ENCODE data around the gene BTG4. TPM values are rescaled to one million over a fixed set of nuclear protein-coding genes. Genes with fewer than 3 reads are reported as not detected.

BTG4 gene
- total RNA-seq, 1 donor from 2014 or later: not detected

GRCh38 chr11:111456859-111457730, 55.1 kb downstream of the BTG4 start:
- DNase-seq (ENCODE audit: low spot score): no peak

GRCh38 chr11:111456086-111456858, 55.9 kb downstream of the BTG4 start:
- no peak for ATAC-seq
- no peak for DNase-seq (ENCODE audit: low spot score)

More at GRCh38 chr11:111456859-111457730, 55.1 kb downstream of the BTG4 start:
- no peak for ATAC-seq

- no peak for ATAC-seq
- no peak for DNase-seq (ENCODE audit: low spot score)
Measured at GRCh38 chr11:111455291-111456085, 56.7 kb downstream of the BTG4 start.

GRCh38 chr11:111454561-111455192, 57.5 kb downstream of the BTG4 start:
- peak; percentile 47 for ATAC-seq
- no peak for DNase-seq (ENCODE audit: low spot score)

- ATAC-seq (peak; percentile 17), DNase-seq (ENCODE audit: low spot score) (no peak)
Measured at GRCh38 chr11:111452817-111453552, 59.2 kb downstream of the BTG4 start.

GRCh38 chr11:111452146-111452545, 60.0 kb downstream of the BTG4 start:
- DNase-seq (ENCODE audit: low spot score): no peak
- no peak for ATAC-seq

GRCh38 chr11:111450480-111451320, 61.5 kb downstream of the BTG4 start:
- ATAC-seq (no peak), DNase-seq (ENCODE audit: low spot score) (no peak)

GRCh38 chr11:111449696-111450479, 62.3 kb downstream of the BTG4 start:
- no peak for ATAC-seq
- DNase-seq (ENCODE audit: low spot score): no peak

- DNase-seq (ENCODE audit: low spot score) (no peak), ATAC-seq (no peak)
Measured at GRCh38 chr11:111448831-111449557, 63.2 kb downstream of the BTG4 start.

GRCh38 chr11:111448414-111448813, 63.8 kb downstream of the BTG4 start:
- DNase-seq (ENCODE audit: low spot score) (no peak), ATAC-seq (no peak)

GRCh38 chr11:111447931-111448330, 64.3 kb downstream of the BTG4 start:
- no peak for ATAC-seq
- DNase-seq (ENCODE audit: low spot score): no peak

- no peak for ATAC-seq
Measured at GRCh38 chr11:111447112-111447471, 65.1 kb downstream of the BTG4 start.

GRCh38 chr11:111446404-111447111, 65.6 kb downstream of the BTG4 start:
- ATAC-seq (peak; percentile 98), DNase-seq (ENCODE audit: low spot score) (peak; percentile 72)

More at GRCh38 chr11:111447112-111447471, 65.1 kb downstream of the BTG4 start:
- no peak for DNase-seq (ENCODE audit: low spot score)

GRCh38 chr11:111445586-111445985, 66.6 kb downstream of the BTG4 start:
- DNase-seq (ENCODE audit: low spot score) (no peak), ATAC-seq (no peak)

Measured in left lobe of liver (tissue), 2 donors.